Peyer's patch (tissue), 4 donors: ENCODE data around the gene ELOVL5. TPM values are rescaled to one million over a fixed set of nuclear protein-coding genes. Genes with fewer than 3 reads are reported as not detected.

Source experiments
- DNase-seq, 3 donors: peaks; one replicate each; pipeline ENCODE4 v3.0.0-alpha.2; 2017 to 2019
- H3K27ac ChIP-seq, 4 donors: fragments of 200-600 bp; sonication (generic); one replicate each; pipeline ENCODE4 v1.5.1; 2016 to 2019
- H3K27me3 ChIP-seq, 2 donors: fragments of 200-600 bp; sonication (generic); one replicate each; pipeline ENCODE4 v1.5.1; 2019
- H3K36me3 ChIP-seq, 3 donors: fragments of 200-600 bp; sonication (generic); one replicate each; pipeline ENCODE4 v1.5.1; 2016 to 2019
- H3K4me1 ChIP-seq, 4 donors: fragments of 200-600 bp; sonication (generic); one replicate each; pipeline ENCODE4 v1.5.1; 2016 to 2019
- H3K4me3 ChIP-seq, 4 donors: fragments of 200-600 bp; sonication (generic); 1 replicate in 3 of 4; 2 replicates in 1 of 4; pipeline ENCODE4 v1.5.1; 2016 to 2019; ENCODE audit warnings: mild to moderate bottlenecking in 1 of 4
- H3K9me3 ChIP-seq, 4 donors: fragments of 200-600 bp; sonication (generic); one replicate each; pipeline ENCODE4 v1.5.1; 2016 to 2019; ENCODE audit warnings: mild to moderate bottlenecking in 1 of 4
- POLR2A ChIP-seq, 2 donors: fragments of 450-650 bp; IDR thresholded peaks; one replicate each; pipeline ENCODE4 v1.5.1; 2017; ENCODE audit warnings: antibody characterized with exemption in 2 of 2, mild to moderate bottlenecking in 2 of 2, moderate library complexity in 2 of 2
- total RNA-seq, 4 donors: library from RNA; depleted of rRNA; stranded (reverse); fragments of >200 nt; gene quantifications; one replicate each; pipeline ENCODE4 v1.1.0, GENCODE V29; 2016
- TF ChIP-seq, protein P1 (sequence below), 6 experiments: fragments of 450-650 bp in 4 of 6; fragments of 200-600 bp in 2 of 6; sonication (generic) in 1 of 6; IDR thresholded peaks; one replicate each; pipeline ENCODE4 v1.5.1; 2017 to 2019; ENCODE audit warnings: antibody characterized with exemption in 6 of 6, mild to moderate bottlenecking in 3 of 6, moderate library complexity in 1 of 6

ELOVL5 gene
- total RNA-seq, 4 donors from 2014 or later = 40.3 to 101 (median 78.6) TPM

DNA sequence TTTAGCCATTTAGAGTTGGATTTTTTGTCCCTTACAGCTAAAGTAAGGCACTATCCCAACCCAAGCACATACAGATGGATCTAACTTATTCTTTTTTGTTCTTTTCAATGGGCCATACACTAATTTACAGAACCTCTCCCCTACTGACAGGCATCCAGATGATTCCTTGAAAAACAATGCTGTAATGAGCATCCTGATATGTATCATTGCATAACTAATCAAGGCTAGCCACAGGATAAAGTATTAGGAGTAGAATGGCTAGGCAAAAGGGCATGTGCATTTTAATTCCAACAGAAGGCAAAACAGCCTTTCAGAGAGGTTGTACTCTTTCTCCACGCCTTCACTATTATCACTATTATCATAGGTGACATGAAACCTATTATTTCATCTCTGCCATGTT is 54.1 kb downstream of the ELOVL5 start:
- H3K9me3 ChIP-seq = no peaks in the 10 kb centered on the region

GRCh38 chr6:53294095-53294494 is 54.7 kb downstream of the ELOVL5 start:
- peak in 2 of 3 donors; percentile 51 to 65 for DNase-seq
- H3K36me3 ChIP-seq = peaks cover 0 to 7% (median 0%) of the 10 kb centered on the region in 3 donors
- no peak overlapping the region for H3K27ac ChIP-seq

More for the DNA sequence above, 54.1 kb downstream of the ELOVL5 start:
- H3K27ac ChIP-seq = no peak overlapping the region
- no peak for DNase-seq
- peaks cover 0 to 4% (median 0%) of the 10 kb centered on the region in 4 donors for H3K4me1 ChIP-seq
- no peak overlapping the region for H3K4me3 ChIP-seq
- no peaks in the 10 kb centered on the region for H3K27me3 ChIP-seq
- TF ChIP-seq POLR2A (IDR thresholded peaks at IDR 0.05) = no peak
- TF ChIP-seq, protein P1, sequence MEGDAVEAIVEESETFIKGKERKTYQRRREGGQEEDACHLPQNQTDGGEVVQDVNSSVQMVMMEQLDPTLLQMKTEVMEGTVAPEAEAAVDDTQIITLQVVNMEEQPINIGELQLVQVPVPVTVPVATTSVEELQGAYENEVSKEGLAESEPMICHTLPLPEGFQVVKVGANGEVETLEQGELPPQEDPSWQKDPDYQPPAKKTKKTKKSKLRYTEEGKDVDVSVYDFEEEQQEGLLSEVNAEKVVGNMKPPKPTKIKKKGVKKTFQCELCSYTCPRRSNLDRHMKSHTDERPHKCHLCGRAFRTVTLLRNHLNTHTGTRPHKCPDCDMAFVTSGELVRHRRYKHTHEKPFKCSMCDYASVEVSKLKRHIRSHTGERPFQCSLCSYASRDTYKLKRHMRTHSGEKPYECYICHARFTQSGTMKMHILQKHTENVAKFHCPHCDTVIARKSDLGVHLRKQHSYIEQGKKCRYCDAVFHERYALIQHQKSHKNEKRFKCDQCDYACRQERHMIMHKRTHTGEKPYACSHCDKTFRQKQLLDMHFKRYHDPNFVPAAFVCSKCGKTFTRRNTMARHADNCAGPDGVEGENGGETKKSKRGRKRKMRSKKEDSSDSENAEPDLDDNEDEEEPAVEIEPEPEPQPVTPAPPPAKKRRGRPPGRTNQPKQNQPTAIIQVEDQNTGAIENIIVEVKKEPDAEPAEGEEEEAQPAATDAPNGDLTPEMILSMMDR (IDR thresholded peaks at IDR 0.05) = no peak
- peaks cover 0 to 7% (median 0%) of the 10 kb centered on the region in 3 donors for H3K36me3 ChIP-seq

DNA sequence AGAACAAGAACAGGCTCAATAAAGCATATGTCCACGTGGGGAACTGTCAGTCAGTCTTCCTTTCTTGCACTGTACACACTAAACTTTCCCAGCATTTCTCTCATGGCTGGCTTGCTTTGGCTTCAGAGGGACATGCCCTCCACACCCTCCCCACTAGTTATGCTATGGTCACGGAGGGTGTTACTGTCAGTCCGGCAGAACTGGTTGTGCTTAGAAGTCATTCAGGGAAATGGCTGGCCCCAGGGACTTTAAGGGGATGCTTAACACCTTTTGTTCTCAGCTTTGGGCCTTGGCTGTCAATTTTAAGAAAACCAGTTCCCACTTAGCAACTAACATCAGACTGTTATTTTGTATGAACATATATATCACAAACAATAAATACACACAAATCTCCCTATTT is 55.1 kb downstream of the ELOVL5 start:
- TF ChIP-seq, protein P1 (IDR thresholded peaks at IDR 0.05) = no peak
- no peak for TF ChIP-seq POLR2A (IDR thresholded peaks at IDR 0.05)
- no peaks in the 10 kb centered on the region for H3K27me3 ChIP-seq
- H3K9me3 ChIP-seq = no peaks in the 10 kb centered on the region
- peaks cover 0 to 7% (median 0%) of the 10 kb centered on the region in 3 donors for H3K36me3 ChIP-seq
- no peak for DNase-seq
- H3K4me1 ChIP-seq = no peaks in the 10 kb centered on the region
- no peak overlapping the region for H3K27ac ChIP-seq
- H3K4me3 ChIP-seq = no peak overlapping the region

More at GRCh38 chr6:53294095-53294494, 54.7 kb downstream of the ELOVL5 start:
- TF ChIP-seq, protein P1 (IDR thresholded peaks at IDR 0.05) = peak in 4 of 6 experiments; percentile 27 to 49 (median 43)
- no peak for TF ChIP-seq POLR2A (IDR thresholded peaks at IDR 0.05)
- Histone ChIP-seq H3K4me1 (no peaks in the 10 kb centered on the region), H3K4me3 (no peak overlapping the region), H3K27me3 (no peaks in the 10 kb centered on the region), H3K9me3 (no peaks in the 10 kb centered on the region)

- no peaks in the 10 kb centered on the region for H3K27me3 ChIP-seq
- no peak for TF ChIP-seq POLR2A (IDR thresholded peaks at IDR 0.05)
- TF ChIP-seq, protein P1 (IDR thresholded peaks at IDR 0.05) = peak in 1 of 6 experiments; percentile 13
- H3K36me3 ChIP-seq = peaks cover 0 to 7% (median 0%) of the 10 kb centered on the region in 3 donors
- no peaks in the 10 kb centered on the region for H3K9me3 ChIP-seq
- no peaks in the 10 kb centered on the region for H3K4me1 ChIP-seq
- peak overlapping the region in 1 of 4 donors; percentile 43 for H3K27ac ChIP-seq
- DNase-seq = no peak
- no peak overlapping the region for H3K4me3 ChIP-seq
Observed at GRCh38 chr6:53290537-53291510, 57.9 kb downstream of the ELOVL5 start.

- Histone ChIP-seq H3K4me3 (no peak overlapping the region), H3K36me3 (no peaks in the 10 kb centered on the region), H3K27me3 (no peaks in the 10 kb centered on the region), H3K9me3 (no peaks in the 10 kb centered on the region), H3K4me1 (no peaks in the 10 kb centered on the region), H3K27ac (no peak overlapping the region)
- DNase-seq = no peak
- TF ChIP-seq, protein P1 (IDR thresholded peaks at IDR 0.05) = no peak
- no peak for TF ChIP-seq POLR2A (IDR thresholded peaks at IDR 0.05)
Observed at GRCh38 chr6:53287336-53288225, 61.2 kb downstream of the ELOVL5 start.
